PC-3 (cell line): Measurements from ENCODE around the gene CASP8.

ENCODE experiments used
- EZH2 ChIP-seq: fragments of 300-600 bp; sonication (generic); IDR thresholded peaks from one replicate; pipeline ENCODE4 v1.6.1; 2017; ENCODE audit warnings: antibody characterized with exemption, mild to moderate bottlenecking, low read length; ENCODE audit not compliant: unreplicated experiment
- EZH2phosphoT487 ChIP-seq: fragments of 300-600 bp; sonication (generic); IDR thresholded peaks from 2 replicates; pipeline ENCODE4 v1.6.1; 2018; ENCODE audit warnings: mild to moderate bottlenecking, antibody characterized with exemption, low read length, borderline replicate concordance
- TF ChIP-seq, protein P1 (sequence below): fragments of 300-600 bp; sonication (generic); conservative IDR thresholded peaks from 2 replicates; pipeline ENCODE4 v1.5.1; 2017; ENCODE audit warnings: antibody characterized with exemption, low read depth, mild to moderate bottlenecking, low read length

GRCh38 chr2:201257956-201258665, 2.2 kb upstream of the CASP8 start:
- no peak for TF ChIP-seq EZH2phosphoT487
- TF ChIP-seq, protein P1, sequence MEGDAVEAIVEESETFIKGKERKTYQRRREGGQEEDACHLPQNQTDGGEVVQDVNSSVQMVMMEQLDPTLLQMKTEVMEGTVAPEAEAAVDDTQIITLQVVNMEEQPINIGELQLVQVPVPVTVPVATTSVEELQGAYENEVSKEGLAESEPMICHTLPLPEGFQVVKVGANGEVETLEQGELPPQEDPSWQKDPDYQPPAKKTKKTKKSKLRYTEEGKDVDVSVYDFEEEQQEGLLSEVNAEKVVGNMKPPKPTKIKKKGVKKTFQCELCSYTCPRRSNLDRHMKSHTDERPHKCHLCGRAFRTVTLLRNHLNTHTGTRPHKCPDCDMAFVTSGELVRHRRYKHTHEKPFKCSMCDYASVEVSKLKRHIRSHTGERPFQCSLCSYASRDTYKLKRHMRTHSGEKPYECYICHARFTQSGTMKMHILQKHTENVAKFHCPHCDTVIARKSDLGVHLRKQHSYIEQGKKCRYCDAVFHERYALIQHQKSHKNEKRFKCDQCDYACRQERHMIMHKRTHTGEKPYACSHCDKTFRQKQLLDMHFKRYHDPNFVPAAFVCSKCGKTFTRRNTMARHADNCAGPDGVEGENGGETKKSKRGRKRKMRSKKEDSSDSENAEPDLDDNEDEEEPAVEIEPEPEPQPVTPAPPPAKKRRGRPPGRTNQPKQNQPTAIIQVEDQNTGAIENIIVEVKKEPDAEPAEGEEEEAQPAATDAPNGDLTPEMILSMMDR = 0 out of 2 replicates have a peak, but pooled peaks have one; percentile 21
- TF ChIP-seq EZH2 = no peak
